Left kidney (tissue), 8 donors: ENCODE results near the gene ARHGEF19. TPM values are rescaled to one million over a fixed set of nuclear protein-coding genes. Genes with fewer than 3 reads are reported as not detected.
"Not testable (repeated sequence)": the region's sequence is repeated elsewhere in the genome, so short reads cannot be mapped to it uniquely, and the experiment has no call there.

Experiments used
- DNase-seq: peaks from one replicate; pipeline ENCODE4 v3.0.0-alpha.2; 2013
- long read RNA-seq, 8 donors: transcript quantifications; one replicate each; lab custom pipeline, GENCODE V29; 2026
- polyA plus RNA-seq: library from polyadenylated mRNA; unstranded; fragments of 120-200 nt; gene quantifications from one replicate; pipeline ENCODE4 v1.2.1, GENCODE V29; 2013; ENCODE audit not compliant: insufficient read length

ARHGEF19 gene
- 21.1 TPM for polyA plus RNA-seq
- long read RNA-seq, donor 1, partial matches to known transcripts: 0 of 4 reads
- long read RNA-seq, donor 1, other reads (novel, unspliced or antisense): 0 of 4 reads
- long read RNA-seq, donor 2, partial matches to known transcripts: 0 of 4 reads
- long read RNA-seq, donor 2, other reads (novel, unspliced or antisense): 0 of 4 reads
- long read RNA-seq, donor 3, partial matches to known transcripts: 0 of 4 reads
- long read RNA-seq, donor 3, other reads (novel, unspliced or antisense): 0 of 4 reads
- long read RNA-seq, donor 4: 0 reads
- long read RNA-seq, donor 5, partial matches to known transcripts: 0 of 3 reads
- long read RNA-seq, donor 5, other reads (novel, unspliced or antisense): 0 of 3 reads
- long read RNA-seq, donor 6, partial matches to known transcripts: 0 of 2 reads
- long read RNA-seq, donor 6, other reads (novel, unspliced or antisense): 0 of 2 reads
- long read RNA-seq, donor 7, partial matches to known transcripts: 0 of 3 reads
- long read RNA-seq, donor 7, other reads (novel, unspliced or antisense): 0 of 3 reads
- long read RNA-seq, donor 8: 0 reads

DNA sequence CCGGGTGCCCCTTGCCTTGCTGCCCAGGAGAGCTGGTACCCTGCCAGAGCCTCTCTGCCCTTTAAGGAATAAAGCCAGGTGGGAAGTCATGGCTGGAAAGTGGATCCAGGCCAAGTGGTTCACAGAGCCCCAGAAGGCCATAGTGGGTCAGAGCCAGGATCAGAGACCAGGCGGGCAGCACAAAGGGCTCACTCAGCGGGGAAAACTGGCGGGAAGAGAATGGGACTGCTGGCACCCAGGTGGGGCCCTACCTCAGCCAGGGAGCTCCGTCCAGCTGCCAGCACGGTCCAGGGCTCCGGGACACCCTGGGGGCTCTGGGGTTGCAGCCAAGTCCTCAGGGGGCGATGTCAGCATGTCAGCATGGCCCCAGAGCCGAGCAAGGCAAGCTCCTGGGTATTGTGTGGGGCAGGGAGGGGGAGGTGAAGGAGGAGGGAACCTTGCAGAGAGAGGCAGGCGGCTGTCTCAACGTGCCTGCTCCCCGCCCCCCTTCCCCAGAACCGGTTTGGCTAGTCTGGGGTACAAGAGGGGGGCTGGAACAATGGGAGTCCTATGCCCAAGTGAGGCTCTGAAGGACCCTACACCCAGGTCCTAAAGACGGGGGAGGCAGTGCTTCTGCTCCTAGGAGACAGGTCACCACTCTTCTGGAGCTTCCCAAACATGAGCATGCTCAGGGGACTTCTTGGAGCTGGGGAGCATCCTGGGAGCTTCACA lies at the start of gene ARHGEF19:
ARHGEF19 (minus strand) TSS at position 402 of the 711 bp plus-strand sequence. CDS start 3,598 bp downstream, outside the sequence.
- peak; percentile 64 for DNase-seq

DNA sequence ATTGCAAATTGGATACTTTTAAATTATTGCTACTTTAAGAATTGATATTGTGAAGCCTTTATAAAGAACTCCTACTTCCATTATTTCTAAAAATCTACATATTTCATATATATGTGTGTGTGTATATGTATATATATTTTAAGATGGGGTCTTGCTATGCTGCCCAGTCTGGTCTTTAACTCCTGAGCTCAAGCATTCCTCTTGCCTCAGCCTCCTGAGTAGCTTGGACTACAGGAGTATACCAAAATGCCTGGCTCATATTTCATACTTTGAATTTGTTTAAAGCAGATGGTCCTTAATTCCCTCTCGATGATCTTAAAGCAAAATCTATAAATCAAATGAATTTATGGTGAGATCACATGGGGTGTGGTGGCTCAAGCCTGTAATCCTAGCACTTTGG lies 49.6 kb upstream of the ARHGEF19 start:
- no peak for DNase-seq

DNA sequence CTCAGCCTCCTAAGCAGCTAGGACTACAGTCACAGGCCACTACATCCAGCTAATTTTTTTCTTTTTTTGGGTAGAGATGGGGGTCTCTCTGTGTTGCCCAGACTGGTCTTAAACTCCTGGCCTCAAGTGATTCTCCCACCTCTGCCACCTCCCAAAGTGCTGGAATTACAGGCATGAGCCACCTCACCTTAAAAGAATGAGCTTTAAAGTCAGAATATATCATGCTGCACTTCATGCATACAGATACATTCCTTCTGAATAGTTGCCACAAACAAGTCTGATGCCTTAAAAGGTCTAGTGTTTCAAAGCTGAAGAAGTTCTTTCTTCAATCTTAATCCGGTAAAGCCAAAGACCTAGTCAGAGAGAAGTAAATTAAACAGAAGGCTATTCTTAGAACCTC lies 48.4 kb upstream of the ARHGEF19 start:
- no peak for DNase-seq

DNA sequence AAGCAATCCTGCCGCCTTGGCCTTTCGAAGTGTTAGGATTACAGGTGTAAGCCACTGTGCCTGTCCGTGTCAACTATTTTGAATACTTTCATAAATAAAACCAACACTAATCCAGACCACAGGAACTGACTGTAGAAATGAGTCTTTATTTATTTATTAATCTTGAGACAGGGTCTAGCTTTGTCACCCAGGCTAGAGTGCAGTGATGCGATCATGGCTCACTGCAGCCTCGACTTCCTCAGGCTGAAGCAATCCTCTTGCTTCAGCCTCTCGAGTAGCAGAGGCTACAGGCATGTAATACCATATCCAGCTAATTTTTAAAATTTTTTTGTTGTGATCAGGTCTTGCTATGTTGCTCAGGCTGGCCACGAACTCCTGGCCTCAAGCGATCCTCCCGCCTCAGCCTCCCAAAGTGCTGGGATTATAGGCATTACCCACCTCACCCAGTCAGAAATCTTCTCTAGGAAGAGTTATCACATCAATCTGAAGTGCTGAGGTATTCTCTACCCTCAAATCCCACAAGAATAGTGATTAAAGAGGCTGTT lies 46.2 kb upstream of the ARHGEF19 start:
- no peak for DNase-seq

DNA sequence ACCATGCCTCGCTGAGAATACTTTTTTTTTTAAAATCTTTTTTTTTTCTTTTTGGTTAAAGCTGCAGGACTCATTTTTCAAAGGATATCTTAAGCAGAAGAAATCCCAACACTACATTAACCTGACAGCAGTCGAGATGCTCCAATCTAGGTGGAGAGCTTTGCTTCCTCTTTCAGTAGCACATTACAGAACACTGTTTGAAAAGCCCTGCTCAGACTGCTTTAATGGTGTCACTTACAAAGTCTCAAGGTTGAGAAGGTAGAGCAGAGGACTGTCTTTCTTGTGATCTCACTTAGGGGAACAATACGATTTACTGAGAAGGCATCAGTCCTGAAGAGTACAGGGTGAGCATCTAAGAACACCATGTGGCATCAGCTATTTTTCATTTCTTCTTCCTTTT lies 45.5 kb upstream of the ARHGEF19 start:
- DNase-seq: no peak

DNA sequence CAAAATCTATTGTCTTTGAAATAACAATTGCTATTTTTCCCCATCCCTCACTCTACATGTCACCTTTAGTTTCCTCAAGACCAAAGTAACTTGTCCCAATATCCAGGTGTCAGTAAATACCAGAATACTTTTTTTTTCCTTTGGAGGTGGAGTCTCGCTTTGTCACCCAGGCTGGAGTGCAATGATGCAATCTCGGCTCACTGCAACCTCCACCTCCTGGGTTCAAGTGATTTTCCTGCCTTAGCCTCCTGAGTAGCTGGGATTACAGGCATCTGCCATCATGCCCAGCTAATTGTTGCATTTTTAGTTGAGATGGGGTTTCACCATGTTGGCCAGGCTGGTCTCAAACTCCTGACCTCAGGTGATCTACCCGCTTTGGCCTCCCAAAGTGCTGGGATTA lies 45.1 kb upstream of the ARHGEF19 start:
- DNase-seq: not testable (repeated sequence)

DNA sequence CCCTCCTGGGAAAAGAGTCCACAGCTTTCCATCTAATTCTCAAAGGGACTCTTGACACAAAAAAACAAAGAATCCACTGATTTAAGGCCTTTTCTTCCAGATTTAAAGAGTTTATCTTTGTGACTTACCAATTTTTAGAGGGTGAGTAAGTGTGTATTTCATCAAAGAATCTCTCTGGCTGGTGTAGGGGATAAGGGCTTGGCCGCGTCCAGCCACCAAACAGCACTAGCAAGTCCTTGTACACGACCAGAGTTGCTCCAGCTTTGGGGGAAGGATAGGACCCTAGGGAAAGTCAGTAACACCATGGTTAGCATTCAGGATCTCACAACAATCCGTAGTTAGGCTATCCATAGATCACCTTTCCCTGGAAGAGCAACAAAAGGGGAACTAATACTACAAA lies 44.0 kb upstream of the ARHGEF19 start:
- no peak for DNase-seq

DNA sequence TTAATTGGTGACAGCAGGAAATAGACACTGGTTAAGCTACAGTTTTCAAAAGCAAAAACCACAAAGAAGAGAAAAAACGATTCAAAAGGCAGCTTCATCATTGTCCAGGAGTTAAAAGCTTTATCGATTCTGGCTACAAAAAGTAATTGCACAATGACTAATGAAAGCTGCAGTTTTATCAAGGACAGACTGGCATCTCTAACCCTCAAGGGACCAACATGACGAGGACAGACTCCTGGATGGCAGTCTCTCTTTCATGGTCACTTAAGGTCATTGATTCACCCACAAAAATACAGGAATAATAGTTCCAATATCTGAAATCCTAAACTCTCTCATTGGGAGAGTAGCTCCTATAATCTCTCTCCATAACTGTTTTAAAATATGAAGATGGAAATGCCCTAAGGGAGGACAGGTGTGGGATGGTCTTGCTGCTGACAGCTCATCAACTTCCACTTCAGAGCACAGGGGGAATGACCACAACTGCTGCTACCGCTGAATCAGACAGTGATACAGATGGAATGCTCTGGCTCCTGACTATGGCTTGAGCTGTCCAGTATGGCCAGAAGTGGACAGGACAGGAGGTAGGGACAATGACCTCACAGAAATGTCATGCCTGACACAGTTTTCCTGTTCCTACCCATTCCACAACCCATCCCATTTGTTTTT lies 41.9 kb upstream of the ARHGEF19 start:
- DNase-seq: no peak

DNA sequence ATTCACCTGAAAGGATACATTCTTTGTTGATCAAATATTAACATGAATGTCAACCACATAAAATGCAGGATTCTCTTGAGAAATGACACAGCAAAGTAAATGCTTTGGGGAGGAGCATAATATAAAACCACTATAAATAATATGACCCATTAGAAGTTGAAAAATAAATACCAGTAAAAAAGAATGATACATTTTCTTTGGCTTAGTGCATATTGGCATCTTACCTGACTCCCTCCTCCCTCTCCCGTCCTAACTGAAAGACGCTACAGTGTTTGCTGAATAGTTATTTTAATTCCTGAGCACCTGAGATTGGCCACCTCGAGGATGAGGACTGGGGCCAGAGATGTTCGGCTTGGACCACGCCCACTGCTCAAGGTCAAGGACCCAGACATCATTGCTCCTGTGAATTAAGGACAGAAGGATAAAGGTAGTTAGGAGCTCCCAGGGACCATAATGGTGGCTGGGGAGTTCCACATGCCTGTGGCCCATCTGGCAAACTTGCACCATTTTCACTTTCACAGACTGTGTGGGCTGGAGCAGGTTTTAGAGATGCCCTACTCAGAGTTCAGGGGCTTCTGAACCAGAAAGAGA lies 41.0 kb upstream of the ARHGEF19 start:
- no peak for DNase-seq

DNA sequence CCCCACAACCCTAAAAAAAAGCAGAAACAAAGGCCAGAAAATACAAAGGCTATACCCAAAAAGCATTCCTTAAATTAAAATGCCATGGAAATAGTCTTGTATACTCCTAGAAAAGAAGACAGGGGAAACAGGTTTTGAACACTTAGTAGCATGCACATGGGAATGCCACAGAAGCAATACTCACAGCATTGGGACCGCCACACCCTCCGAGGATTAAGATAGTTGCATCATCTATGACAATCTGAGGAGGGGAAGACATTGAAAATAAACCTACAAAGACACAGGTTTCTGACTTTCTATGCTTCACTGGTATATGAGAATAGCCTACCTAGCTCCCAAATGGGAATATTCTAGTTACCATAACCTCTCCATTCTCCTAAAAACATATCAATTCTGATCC lies 40.5 kb upstream of the ARHGEF19 start:
- no peak for DNase-seq

DNA sequence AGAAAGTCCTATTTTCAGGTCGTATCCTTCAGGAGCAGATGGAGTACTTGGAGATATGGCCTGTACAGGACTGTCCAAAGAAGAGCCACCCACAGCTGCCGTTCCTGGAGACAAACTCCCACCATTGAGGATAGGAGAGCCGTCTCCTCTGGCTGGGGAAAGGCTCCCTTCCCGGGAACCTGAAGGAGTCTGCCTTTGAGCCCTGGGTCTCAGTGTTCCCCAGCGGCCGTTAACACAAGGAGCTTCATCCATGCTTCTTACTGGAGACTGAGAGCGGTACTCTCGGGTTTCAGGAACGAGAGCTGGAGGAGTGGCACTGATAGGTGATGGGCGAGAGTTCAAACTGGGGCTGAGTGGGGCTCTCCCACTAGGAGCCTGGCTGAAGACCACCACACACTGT lies 38.9 kb upstream of the ARHGEF19 start:
- no peak for DNase-seq

DNA sequence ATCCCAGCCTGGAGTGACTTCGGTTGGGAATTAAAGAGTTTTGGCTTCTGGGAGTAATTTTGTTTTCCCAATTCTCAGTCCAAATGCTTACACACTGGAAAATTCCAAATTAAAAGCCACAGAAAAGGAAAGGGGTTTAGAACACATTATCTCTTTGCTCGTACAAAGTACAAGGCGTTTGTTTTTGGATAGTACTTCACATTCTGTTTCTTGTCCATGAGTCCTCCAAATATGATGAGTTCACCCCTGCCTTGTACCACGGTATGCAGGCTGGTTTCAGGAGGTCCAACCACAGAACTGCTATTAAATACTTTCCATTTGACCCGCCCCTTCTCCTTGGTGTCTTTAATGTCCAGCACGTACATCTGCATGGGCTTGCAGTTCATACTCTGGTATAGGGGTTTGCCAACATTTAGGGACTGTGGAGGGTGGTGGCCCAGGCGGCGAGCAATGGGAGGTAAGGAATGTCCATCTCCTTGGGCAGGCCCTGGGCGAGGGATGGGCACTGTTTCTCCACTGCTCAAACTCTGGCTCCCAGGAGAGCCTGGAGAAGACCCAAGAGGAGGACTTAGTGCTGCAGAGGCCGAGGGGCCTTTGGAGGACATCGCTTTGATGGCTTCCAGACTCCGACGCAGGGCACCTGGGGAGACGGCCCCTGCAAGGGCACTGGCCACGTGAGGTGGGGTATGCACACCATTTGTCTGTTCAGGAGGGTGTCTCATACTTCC lies 38.2 kb upstream of the ARHGEF19 start:
- no peak for DNase-seq

DNA sequence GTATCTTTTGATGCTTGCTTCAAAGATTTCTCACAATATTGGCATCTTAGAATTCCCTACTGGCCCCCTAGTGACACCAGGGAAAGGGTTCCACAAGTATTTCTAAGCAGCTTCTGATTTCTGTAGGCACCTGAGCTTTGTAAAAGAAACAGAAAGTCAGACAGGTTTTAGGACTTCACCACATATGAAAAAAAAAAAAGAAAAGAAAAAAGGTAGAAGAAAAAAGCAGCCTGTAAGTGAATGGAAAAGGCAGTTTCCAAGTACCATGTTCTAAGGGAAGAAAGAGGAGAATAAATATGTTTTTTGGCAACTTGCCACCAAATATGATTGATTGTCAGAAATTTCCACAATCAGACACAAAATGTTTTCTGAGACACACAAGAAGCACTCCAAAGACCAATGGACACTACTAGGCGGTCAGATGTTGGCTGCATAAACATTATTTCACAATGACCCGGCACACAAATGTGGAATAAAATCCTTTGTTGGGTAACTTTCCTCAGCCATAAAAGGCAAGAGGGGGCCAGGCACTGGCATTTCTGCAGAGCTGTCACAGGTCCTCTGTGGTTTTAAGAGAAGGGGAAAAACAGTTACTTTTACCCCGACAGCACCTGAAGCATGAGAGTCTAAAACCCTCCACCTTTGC lies 37.3 kb upstream of the ARHGEF19 start:
- DNase-seq: no peak

DNA sequence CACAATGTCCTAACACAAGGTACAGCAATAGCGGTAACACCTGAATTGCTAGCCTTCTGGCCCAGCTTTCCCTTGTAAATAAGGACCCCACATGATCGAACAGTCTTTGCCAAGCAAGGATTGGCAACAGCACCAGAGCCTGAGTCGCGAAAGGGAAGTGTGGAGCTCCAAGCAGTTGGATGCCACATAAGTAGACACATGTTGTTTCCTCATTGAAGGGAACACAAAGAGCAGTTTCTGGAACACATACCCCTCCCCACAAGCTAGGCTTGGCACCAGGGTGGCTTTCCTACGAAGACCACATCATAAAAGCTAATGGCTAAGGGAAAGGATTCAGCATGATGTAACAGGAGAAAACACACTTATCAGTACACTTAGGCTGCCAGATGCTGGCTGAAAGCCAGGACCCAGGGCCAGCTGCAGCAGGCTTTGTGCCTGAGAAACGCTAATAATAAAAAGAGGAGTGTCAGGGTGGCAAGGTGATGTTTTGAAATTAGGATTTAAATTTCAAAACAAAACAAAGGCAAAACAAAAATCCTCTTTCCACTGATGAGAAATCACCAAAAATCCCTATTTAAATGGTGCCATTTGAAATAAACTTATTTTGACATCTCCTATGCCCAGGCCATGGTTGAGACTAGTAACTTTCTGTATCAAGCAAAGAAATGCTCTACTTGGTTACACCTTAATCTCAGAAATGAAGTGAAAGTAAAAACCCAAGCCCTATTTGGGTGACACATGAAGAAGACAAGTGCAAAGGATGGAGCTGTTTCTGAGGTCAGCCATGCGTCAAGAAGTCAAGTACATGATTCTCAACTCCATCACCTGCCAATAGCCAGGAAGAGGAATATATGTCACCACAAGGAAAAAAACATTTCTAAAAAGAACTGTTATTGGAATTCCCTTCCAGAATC lies 36.4 kb upstream of the ARHGEF19 start:
- peak; percentile 27 for DNase-seq

DNA sequence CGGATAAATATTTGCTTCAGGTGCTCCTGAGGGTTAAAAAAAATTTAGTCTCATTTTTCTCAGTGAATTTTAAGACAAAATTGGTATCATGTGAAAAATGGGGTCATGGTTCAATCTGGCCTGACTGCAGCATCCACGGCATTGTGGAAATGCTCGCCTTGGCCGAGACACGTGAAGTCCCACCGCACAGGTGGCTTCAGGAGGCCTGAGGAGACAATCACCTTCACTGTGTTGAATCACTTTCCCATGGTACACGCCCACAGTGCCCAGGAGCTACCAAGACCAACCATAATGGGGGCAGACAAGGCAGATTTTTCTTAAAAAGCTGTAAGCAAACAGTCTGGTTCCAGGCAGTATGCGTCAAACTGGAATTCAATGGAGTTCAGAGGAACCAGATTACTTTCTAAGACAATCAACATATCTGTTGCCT lies 35.6 kb upstream of the ARHGEF19 start:
- DNase-seq: no peak

DNA sequence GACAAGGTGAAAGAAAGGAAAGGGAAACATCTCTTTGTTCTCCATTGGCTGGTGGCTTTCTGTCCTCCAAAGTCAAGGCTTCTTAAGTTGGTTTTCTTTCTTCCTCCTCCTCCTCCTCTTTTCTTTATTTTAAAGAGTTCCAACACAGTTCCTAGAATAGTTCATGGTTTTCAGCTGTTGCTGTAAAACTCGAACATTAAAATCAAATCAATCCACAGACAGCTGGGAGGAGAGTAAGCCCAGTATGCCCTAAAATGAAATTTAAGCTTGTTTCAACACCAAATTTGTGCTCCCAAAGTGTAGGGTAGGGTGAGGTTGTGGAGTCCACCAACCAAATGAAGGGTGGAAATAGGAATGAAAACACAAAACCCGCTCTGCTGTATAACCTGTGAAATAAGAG lies 35.0 kb upstream of the ARHGEF19 start:
- DNase-seq: no peak

DNA sequence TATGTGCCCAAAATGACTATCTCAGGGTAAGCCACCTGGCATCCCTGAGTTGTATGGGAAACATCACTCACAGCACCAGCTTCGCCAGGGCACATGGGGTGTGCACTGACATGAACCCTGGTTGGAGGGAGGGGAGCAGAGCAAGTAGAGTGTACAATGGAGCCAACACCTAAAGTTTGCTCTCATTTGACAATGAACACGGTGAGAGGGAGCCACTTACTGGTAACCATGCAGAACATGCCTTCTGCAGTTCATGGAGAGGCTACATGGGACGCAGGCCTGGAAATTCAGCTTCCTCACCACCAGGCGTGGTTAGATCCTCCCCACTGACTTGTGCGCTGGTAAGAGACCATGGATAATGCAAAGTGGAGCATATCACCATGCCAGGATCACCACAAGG lies 34.5 kb upstream of the ARHGEF19 start:
- DNase-seq: no peak

DNA sequence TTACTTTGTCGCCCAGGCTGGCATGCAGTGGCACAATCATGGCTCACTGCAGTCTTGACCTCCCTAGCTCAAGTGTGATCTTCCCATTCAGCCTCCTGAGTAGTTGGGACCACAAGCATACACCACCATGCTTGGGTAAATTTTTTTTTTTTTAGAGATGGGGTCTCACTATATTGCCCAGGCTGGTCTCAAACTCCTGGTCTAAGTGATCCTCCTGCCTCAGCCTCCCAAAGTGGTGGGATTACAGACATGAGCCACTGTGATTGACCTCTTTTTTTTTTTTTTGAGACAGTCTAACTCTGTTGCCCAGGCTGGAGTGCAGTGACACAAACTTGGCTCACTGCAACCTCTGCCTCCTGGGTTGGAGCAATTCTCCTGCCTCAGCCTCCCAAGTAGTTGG lies 33.8 kb upstream of the ARHGEF19 start:
- DNase-seq: not testable (repeated sequence)

DNA sequence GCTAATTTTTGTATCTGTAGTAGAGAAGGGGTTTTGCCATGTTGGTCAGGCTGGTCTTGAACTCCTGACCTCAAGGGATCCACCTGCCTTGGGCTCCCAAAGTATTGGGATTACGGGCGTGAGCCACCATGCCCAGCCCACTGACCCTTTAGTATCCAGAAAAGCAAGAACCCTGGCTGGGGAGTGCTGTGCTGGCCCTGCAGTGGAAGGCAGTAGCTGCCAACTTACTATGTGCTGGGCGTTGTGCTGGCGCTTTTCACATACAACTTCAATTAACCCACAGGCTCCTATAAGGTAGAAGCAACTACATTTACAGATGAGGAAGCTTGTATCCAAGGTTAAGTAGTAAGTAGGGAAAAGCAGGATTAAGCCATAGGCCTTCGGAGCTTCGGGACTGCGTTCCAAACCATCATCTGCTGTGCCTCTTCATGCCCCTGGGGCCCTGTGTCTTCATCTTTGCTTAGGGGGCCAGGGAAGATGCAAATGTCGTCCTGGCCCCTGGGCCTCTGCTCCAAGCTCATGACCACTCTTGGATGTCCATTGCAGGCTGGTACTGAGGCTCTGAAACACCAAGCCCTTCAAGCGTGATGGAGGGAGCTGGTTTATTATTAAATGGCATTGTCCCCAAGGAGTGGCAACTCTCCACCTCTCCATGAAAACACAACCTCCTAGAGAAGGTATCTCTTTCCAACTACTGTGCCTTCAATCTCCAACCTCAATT lies 33.2 kb upstream of the ARHGEF19 start:
- no peak for DNase-seq
